Measurements from ENCODE around the gene NAALADL2. TPM values are rescaled to one million over a fixed set of nuclear protein-coding genes. Genes with fewer than 3 reads are reported as not detected.

NAALADL2 gene
- total and polyA plus RNA-seq, 9 of the 15 experiments (the other 6 are each of a cell fraction or from before 2014, with no cell fraction given), result 0.29 to 1.1 (median 0.79) TPM; not detected in 1

GRCh38 chr3:175591375-175591774, 732.2 kb downstream of the NAALADL2 start (continued):
- TF ChIP-seq ATF2 (CRISPR knock-in tag; IDR thresholded peaks at IDR 0.05), result no peak
- no peak for TF ChIP-seq MAX (CRISPR knock-in tag; IDR thresholded peaks at IDR 0.05)
- no peak for TF ChIP-seq ZNF584 (CRISPR knock-in tag; IDR thresholded peaks at IDR 0.05; ENCODE audit: low read depth)
- TF ChIP-seq NR2C2 (CRISPR knock-in tag; IDR thresholded peaks at IDR 0.05), result no peak
- no peak for TF ChIP-seq NR2C2 (tag; IDR thresholded peaks at IDR 0.05)
- no peak for TF ChIP-seq ZNF785 (CRISPR knock-in tag; IDR thresholded peaks at IDR 0.05)

GRCh38 chr3:175593331-175593730, 734.2 kb downstream of the NAALADL2 start:
- Histone ChIP-seq H4K20me1 (replicated peaks; ENCODE audit: control insufficient read depth, insufficient read depth, low read length) (no peaks in the 10 kb centered on the region), H3K9me3 (replicated peaks; ENCODE audit: control insufficient read depth, insufficient read depth, low read depth, low read length) (no peaks in the 10 kb centered on the region), H3K27me3 (ENCODE audit: control insufficient read depth in 2 of 2, insufficient read depth in 2 of 2, low read length in 2 of 2) (no peaks in the 10 kb centered on the region), H3K9me1 (ENCODE audit: control insufficient read depth, insufficient read depth, low read length) (no peaks in the 10 kb centered on the region), H3K9ac (ENCODE audit: insufficient read depth in 1 of 2, low read depth in 2 of 2, low read length in 2 of 2) (no peak overlapping the region), H2AFZ (ENCODE audit: low read depth, low read length) (no peak overlapping the region), H3K27ac (ENCODE audit: extremely low read depth, low read depth, low read length) (no peak overlapping the region), H3K4me3 (no peak overlapping the region), H3K4me2 (ENCODE audit: insufficient read depth, low read length) (no peak overlapping the region), H3K79me2 (ENCODE audit: control insufficient read depth, insufficient read depth, low read length) (no peaks in the 10 kb centered on the region), H3K36me3 (ENCODE audit: control insufficient read depth, insufficient read depth, low read length) (no peaks in the 10 kb centered on the region), H3K4me1 (replicated peaks in 1 of 2; ENCODE audit: control insufficient read depth in 2 of 2, insufficient read depth in 2 of 2, low read length in 2 of 2) (no peaks in the 10 kb centered on the region)
- ChIA-PET POLR2A (no interaction called here), CTCF (ENCODE audit: low intra/inter-chr PET ratio) (no interaction called here)
- no TSS peak for BruUV-seq (replicated peaks)
- 6% methylated on average over 1 of the region's 1 CpG for WGBS (ENCODE audit: insufficient coverage, low coverage, missing lambda C conversion rate)
- intact Hi-C loops (cut with micrococcal nuclease), result no loop called here
- in situ Hi-C loops (cut with MboI), result no loop called here
- ATAC-seq, result no peak
- no peak for FAIRE-seq
- DNase-seq (ENCODE audit: extremely low read depth in 1 of 4, low spot score in 3 of 4), result no peak
- TF ChIP-seq CHCHD3 (CRISPR knock-in tag; IDR thresholded peaks at IDR 0.05), result no peak
- no peak for TF ChIP-seq CSDE1 (IDR thresholded peaks at IDR 0.05)
- no peak for TF ChIP-seq ZBED1 (IDR thresholded peaks at IDR 0.05)
- no peak for TF ChIP-seq MEF2A (IDR thresholded peaks at IDR 0.05; ENCODE audit: control insufficient read depth, low read depth, low read length)
- no peak for TF ChIP-seq IRF9 (tag; IDR thresholded peaks at IDR 0.05)
- no peak for TF ChIP-seq SIN3A (IDR thresholded peaks at IDR 0.05; ENCODE audit: borderline replicate concordance in 2 of 2, control insufficient read depth in 1 of 2, low read depth in 2 of 2, low read length in 2 of 2)
- no peak for TF ChIP-seq SNIP1 (IDR thresholded peaks at IDR 0.05; ENCODE audit: low read depth)
- TF ChIP-seq NFIC (IDR thresholded peaks at IDR 0.05), result no peak
- no peak for TF ChIP-seq SFPQ (IDR thresholded peaks at IDR 0.05; ENCODE audit: low read depth, low read length)
- TF ChIP-seq HMGXB4 (CRISPR knock-in tag; IDR thresholded peaks at IDR 0.05), result no peak
